ENCODE data around the gene STX18. TPM values are rescaled to one million over a fixed set of nuclear protein-coding genes. Genes with fewer than 3 reads are reported as not detected.
A peak's percentile ranks its signal among the peaks of the same experiment; 100 is the strongest.

STX18 gene
- total RNA-seq, 1 experiment from 2014 or later: 20.9 TPM

DNA sequence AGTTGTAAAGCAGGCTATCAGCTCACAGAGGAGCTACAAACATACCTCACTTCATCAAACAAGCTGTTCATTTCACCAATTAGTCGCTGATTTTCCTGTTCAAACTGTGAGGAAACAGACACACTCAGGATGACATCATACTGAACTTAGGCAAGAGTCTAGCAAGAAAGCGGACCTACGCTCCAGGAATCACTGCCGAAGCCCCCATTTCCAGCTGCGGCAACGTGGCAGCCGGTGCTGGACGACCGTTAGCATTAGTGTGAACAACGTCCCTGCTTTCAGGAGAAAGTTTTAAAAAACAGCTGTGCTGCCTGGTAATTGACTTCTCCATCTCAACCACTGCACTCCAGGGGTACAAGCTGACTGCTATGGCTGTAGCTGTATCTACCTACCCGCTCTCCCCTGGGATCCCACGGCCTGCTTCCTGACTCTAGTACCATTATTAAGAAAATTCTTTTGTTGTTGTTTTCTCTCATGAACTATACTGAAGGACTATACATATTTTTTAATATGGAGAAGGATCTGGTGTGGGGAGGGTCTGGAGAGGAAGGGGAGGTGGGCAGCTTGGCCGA is 116.6 kb downstream of the STX18 start:
- Histone ChIP-seq H4K5ac (ENCODE audit: insufficient read length, low read depth, low read length) (no peak overlapping the region), H3K18ac (ENCODE audit: insufficient read length, low read depth, low read length) (no peak overlapping the region), H2BK5ac (ENCODE audit: insufficient read length, low read length) (no peak overlapping the region), H3K79me2 (ENCODE audit: insufficient read depth, low read length) (no peaks in the 10 kb centered on the region), H4K20me1 (ENCODE audit: control insufficient read depth, insufficient read depth, insufficient read length) (no peaks in the 10 kb centered on the region), H4K91ac (ENCODE audit: insufficient read length, low read depth, low read length) (no peak overlapping the region), H3K4ac (ENCODE audit: low read depth, low read length) (no peak overlapping the region), H3K4me1 (ENCODE audit: insufficient read depth, low read length) (peaks cover 35% of the 10 kb centered on the region), H3K23ac (ENCODE audit: insufficient read length, low read depth, low read length) (no peak overlapping the region), H3K9me3 (ENCODE audit: control insufficient read depth, low read depth, low read length) (no peaks in the 10 kb centered on the region), H2BK120ac (ENCODE audit: low read depth, low read length, poor library complexity, severe bottlenecking) (no peak overlapping the region), H3K9ac (ENCODE audit: extremely low read depth, insufficient read length, low read length) (no peak overlapping the region), H2AK5ac (ENCODE audit: insufficient read length, low read length) (no peak overlapping the region), H2BK12ac (ENCODE audit: insufficient read length, low read depth, low read length) (no peak overlapping the region), H2BK20ac (ENCODE audit: low read depth, low read length, poor library complexity, severe bottlenecking) (no peak overlapping the region), H2BK15ac (ENCODE audit: low read depth, low read length) (no peak overlapping the region), H3K79me1 (ENCODE audit: insufficient read depth, low read depth, low read length, poor library complexity, severe bottlenecking) (no peaks in the 10 kb centered on the region), H3K23me2 (ENCODE audit: insufficient read length, low read depth, low read length, poor library complexity, severe bottlenecking) (no peaks in the 10 kb centered on the region), H3K14ac (ENCODE audit: insufficient read depth, low read length) (peak overlapping the region; percentile 28; the same call in 1 of the 2 replicates), H3K27me3 (ENCODE audit: insufficient read depth, low read length) (no peaks in the 10 kb centered on the region), H4K8ac (replicated peaks; ENCODE audit: insufficient read length, low read depth, low read length) (no peak overlapping the region), H3K4me2 (ENCODE audit: insufficient read depth, insufficient read length, low read length) (no peak overlapping the region), H3T11ph (ENCODE audit: low read length) (no peak overlapping the region), H3K56ac (ENCODE audit: insufficient read length, low read depth, low read length) (no peak overlapping the region), H3K27ac (ENCODE audit: insufficient read length, low read depth, low read length) (no peak overlapping the region), H2AFZ (ENCODE audit: low read length) (no peak overlapping the region)
- no peak for TF ChIP-seq CTCF (conservative IDR thresholded peaks at IDR 0.05)
- no peaks in the 10 kb centered on the region for H3K9me3 Mint-ChIP-seq
- no peak for DNase-seq
- peaks cover 8% of the 10 kb centered on the region; the same call in 1 of the 2 replicates for H3K27me3 Mint-ChIP-seq (ENCODE audit: low read depth)
- no CpG with 5 or more reads among the region's 13 CpGs for WGBS (ENCODE audit: extremely low coverage, insufficient read length, low lambda C conversion rate)
- H3K27ac Mint-ChIP-seq: peak overlapping the region in 1 of 3 experiments; percentile 20; a peak in 1 of 7 replicates
- H3K4me1 Mint-ChIP-seq: peaks cover 52 to 54% of the 10 kb centered on the region in 2 experiments
- H3K4me3 Mint-ChIP-seq: no peak overlapping the region; a peak in 1 of 5 replicates
- H3K36me3 Mint-ChIP-seq (ENCODE audit: insufficient read depth in 1 of 3, low read depth in 3 of 3): peaks cover 6 to 26% (median 16%) of the 10 kb centered on the region in 3 experiments
